ENCODE results near the gene AEBP1. TPM values are rescaled to one million over a fixed set of nuclear protein-coding genes. Genes with fewer than 3 reads are reported as not detected.
A peak's percentile ranks its signal among the peaks of the same experiment; 100 is the strongest.

Gene AEBP1
- 272 TPM for total RNA-seq
- long read RNA-seq, full-length matches to known transcripts, result 153 of 346 reads
- long read RNA-seq, partial matches to known transcripts, result 151 of 346 reads
- long read RNA-seq, other reads (novel, unspliced or antisense), result 42 of 346 reads

DNA sequence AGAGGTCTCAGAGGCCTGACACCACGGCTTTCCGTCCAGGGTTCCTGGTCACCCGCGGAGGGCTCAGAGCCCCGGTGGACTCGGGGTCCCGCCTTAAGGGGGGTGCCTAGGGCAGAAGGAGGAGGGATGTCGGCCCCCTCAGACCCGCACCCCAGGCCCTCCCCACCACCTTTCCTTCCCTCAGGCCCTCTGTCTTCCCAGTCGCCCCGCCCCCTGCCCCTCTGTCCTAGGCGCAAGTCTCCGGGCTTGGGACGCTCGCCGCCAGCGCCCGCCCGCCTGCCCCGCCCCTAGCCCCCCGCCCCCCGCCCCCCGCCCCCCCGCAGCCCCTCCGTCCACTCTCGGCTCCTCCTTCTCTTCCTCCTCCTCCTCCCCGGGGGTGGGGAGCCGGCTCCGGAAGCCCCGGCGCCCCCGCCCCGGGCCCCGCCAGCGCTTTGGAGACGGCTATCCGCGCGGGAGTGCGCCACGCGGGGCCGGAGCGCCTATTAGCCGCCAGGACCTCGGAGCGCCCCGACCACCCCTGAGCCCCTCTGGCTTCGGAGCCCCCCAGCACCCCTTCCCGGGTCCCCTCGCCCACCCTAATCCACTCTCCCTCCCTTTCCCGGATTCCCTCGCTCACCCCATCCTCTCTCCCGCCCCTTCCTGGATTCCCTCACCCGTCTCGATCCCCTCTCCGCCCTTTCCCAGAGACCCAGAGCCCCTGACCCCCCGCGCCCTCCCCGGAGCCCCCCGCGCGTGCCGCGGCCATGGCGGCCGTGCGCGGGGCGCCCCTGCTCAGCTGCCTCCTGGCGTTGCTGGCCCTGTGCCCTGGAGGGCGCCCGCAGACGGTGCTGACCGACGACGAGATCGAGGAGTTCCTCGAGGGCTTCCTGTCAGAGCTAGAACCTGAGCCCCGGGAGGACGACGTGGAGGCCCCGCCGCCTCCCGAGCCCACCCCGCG is at the start of gene AEBP1:
Gene AEBP1, plus strand, starts transcription at position 423 of the 937 bp plus-strand sequence. Its CDS starts 321 bp downstream, at position 744.
- Histone ChIP-seq H3K36me3 (peaks cover 11% of the 10 kb centered on the region), H3K27me3 (no peaks in the 10 kb centered on the region), H3K4me3 (peak within 1 kb of the TSS; percentile 53), H3K4me1 (peaks cover 3% of the 10 kb centered on the region), H3K9me3 (no peaks in the 10 kb centered on the region), H3K27ac (peak within 1 kb of the TSS; percentile 78)
- ATAC-seq, result peak; percentile 29
- TF ChIP-seq, protein P1, sequence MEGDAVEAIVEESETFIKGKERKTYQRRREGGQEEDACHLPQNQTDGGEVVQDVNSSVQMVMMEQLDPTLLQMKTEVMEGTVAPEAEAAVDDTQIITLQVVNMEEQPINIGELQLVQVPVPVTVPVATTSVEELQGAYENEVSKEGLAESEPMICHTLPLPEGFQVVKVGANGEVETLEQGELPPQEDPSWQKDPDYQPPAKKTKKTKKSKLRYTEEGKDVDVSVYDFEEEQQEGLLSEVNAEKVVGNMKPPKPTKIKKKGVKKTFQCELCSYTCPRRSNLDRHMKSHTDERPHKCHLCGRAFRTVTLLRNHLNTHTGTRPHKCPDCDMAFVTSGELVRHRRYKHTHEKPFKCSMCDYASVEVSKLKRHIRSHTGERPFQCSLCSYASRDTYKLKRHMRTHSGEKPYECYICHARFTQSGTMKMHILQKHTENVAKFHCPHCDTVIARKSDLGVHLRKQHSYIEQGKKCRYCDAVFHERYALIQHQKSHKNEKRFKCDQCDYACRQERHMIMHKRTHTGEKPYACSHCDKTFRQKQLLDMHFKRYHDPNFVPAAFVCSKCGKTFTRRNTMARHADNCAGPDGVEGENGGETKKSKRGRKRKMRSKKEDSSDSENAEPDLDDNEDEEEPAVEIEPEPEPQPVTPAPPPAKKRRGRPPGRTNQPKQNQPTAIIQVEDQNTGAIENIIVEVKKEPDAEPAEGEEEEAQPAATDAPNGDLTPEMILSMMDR (IDR thresholded peaks at IDR 0.05), result no peak
- DNase-seq, result peak; percentile 64
- intact Hi-C loops (cut with DNase I), result no loop called here

DNA sequence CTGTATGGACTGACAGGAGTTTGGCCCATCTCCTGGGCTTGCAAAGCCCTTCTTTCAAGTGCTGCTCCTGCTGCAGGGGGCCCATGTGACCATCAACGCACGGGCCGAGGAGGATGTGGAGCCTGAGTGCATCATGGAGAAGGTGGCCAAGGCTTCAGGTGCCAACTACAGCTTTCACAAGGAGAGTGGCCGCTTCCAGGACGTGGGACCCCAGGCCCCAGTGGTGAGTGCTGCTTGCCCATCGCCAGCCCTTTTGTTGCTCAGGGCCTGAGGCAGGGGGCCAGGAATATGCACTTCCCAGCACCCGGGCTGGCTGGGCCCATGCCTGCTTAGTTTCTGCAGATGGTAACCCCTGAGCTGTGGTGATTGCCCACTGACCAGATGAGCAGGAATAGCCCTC is 47.5 kb upstream of the AEBP1 start:
- Histone ChIP-seq H3K4me1 (no peaks in the 10 kb centered on the region), H3K4me3 (no peak overlapping the region), H3K36me3 (peaks cover 99% of the 10 kb centered on the region), H3K9me3 (no peaks in the 10 kb centered on the region), H3K27ac (no peak overlapping the region), H3K27me3 (no peaks in the 10 kb centered on the region)
- TF ChIP-seq, protein P1 (IDR thresholded peaks at IDR 0.05), result no peak
- DNase-seq (peak; percentile 48), ATAC-seq (no peak)
- intact Hi-C loops (cut with DNase I), result no loop called here

DNA sequence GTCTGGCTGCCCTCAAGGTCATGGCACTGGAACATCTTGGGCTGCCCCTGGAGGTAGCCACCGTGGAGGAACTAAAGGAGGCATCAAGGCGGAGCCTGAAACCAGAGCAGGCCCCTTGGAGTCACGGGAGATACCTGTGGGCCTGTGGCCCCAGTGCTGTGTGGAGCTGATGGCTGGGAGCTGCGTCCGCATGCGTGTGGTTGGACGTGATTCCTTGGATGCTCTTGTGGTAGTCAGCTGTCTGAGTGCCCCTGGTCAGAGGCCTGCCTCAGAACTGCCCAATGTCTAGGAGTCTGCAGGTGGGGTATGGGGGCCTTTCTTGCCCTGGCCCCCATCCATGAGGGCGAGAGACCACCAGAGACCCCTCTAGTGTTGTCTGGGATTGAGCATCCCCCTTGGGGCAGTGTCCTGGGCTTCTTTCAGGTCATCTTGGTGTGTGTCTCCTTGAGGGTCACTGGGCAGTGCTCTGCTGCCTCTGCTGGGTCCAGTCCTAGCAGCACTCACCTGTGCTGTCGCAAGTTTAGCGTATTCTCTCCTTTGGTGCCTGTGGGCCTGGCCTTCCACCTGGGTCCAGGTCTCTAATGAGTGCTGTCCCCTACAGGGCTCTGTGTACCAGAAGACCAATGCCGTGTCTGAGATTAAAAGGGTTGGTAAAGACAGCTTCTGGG is 46.8 kb upstream of the AEBP1 start:
- intact Hi-C loops (cut with DNase I), result no loop called here
- Histone ChIP-seq H3K27ac (no peak overlapping the region), H3K36me3 (peaks cover 99% of the 10 kb centered on the region), H3K4me1 (no peaks in the 10 kb centered on the region), H3K4me3 (no peak overlapping the region), H3K27me3 (no peaks in the 10 kb centered on the region), H3K9me3 (no peaks in the 10 kb centered on the region)
- TF ChIP-seq, protein P1 (IDR thresholded peaks at IDR 0.05), result no peak
- DNase-seq (peak; percentile 37), ATAC-seq (no peak)

DNA sequence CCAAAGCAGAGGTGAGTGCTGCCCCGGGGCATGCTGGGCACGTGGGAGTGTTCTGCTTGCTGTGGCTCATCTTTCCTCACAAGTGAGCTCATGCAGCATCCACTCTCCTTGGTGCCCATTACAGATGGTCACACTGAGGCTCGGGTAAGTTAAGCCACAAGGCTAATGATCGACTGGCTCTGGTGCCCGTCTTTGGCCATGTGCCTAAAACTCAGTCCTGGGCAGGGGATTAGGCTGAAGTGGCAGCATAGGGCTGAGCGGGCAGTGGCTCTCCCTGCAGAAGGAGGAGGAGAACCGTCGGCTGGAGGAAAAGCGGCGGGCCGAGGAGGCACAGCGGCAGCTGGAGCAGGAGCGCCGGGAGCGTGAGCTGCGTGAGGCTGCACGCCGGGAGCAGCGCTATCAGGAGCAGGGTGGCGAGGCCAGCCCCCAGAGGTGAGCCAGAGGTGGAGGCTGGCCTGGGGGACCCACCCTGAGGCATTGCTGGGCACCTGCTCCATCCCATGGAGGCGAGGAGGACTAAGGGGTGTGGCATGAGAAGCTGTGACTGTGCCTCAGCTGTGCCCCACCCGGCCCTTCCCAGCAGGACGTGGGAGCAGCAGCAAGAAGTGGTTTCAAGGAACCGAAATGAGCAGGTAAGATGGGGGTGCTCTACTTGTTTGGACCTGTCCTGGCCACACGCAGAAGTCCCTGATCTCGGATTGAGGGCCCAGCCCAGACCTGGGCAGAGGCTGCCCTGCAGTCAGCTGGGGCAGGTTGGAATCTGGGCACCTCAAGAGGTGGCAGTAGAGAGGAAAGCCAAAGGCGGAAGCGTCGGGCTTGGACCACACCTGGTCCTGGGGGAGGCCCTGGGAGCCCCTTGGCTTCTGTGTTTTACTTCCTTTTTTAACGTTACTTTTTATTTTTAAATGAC is 46.0 kb upstream of the AEBP1 start:
- Histone ChIP-seq H3K27ac (no peak overlapping the region), H3K4me1 (no peaks in the 10 kb centered on the region), H3K27me3 (no peaks in the 10 kb centered on the region), H3K36me3 (peaks cover 91% of the 10 kb centered on the region), H3K4me3 (no peak overlapping the region), H3K9me3 (no peaks in the 10 kb centered on the region)
- DNase-seq (peak; percentile 53), ATAC-seq (no peak)
- intact Hi-C loops (cut with DNase I), result no loop called here
- TF ChIP-seq, protein P1 (IDR thresholded peaks at IDR 0.05), result no peak

DNA sequence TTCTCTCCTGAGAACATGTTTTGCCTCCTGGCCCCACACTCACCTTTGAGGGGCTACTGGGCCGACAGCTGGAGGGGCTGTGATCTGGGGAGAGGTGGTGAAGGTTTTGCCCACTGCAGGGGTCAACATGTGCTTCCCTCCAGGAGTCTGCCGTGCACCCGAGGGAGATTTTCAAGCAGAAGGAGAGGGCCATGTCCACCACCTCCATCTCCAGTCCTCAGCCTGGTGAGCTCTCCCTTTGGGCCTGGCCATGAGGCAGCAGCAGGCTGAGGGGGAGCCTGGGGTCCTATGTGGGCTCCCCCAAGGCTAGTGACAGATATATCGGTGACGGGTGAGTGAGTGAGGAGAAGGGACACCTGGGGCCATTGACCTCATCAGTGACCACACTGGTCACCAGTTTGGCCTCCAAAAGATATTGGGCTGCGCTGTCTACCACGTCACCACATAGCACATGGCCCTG is 45.4 kb upstream of the AEBP1 start:
- no peak overlapping the region for H3K27ac ChIP-seq
- H3K9me3 ChIP-seq, result no peaks in the 10 kb centered on the region
- ATAC-seq, result no peak
- H3K4me1 ChIP-seq, result no peaks in the 10 kb centered on the region
- intact Hi-C loops (cut with DNase I), result no loop called here
- no peak overlapping the region for H3K4me3 ChIP-seq
- DNase-seq, result no peak
- peaks cover 84% of the 10 kb centered on the region for H3K36me3 ChIP-seq
- TF ChIP-seq, protein P1 (IDR thresholded peaks at IDR 0.05), result no peak
- H3K27me3 ChIP-seq, result no peaks in the 10 kb centered on the region

Data from upper lobe of right lung (tissue), 1 donor.